LHCN-M2 (cell line): ENCODE data around the gene SLC13A1. TPM values are rescaled to one million over a fixed set of nuclear protein-coding genes. Genes with fewer than 3 reads are reported as not detected.

Source experiments
- DNase-seq: peaks from one replicate; pipeline ENCODE4 v3.0.0-alpha.2; 2012; ENCODE audit warnings: low read depth
- total RNA-seq: library from RNA; depleted of rRNA; stranded (reverse); fragments of >200 nt; gene quantifications from 2 replicates; pipeline ENCODE4 v1.2.3, GENCODE V29; 2014

SLC13A1 gene
- total RNA-seq, 1 experiment from 2014 or later, result not detected

GRCh38 chr7:123193235-123193634 is 6.5 kb downstream of the SLC13A1 start:
- DNase-seq, result no peak

GRCh38 chr7:123191132-123191531 is 8.6 kb downstream of the SLC13A1 start:
- peak; percentile 79 for DNase-seq

- peak; percentile 68 for DNase-seq
These were observed 9.5 kb downstream of the SLC13A1 start for GRCh38 chr7:123190109-123190831.

- DNase-seq, result no peak
These were observed 14.0 kb downstream of the SLC13A1 start for GRCh38 chr7:123185756-123186155.

- peak; percentile 62 for DNase-seq
These were observed 15.5 kb downstream of the SLC13A1 start for GRCh38 chr7:123184271-123184670.

GRCh38 chr7:123183431-123183830 is 16.3 kb downstream of the SLC13A1 start:
- DNase-seq, result no peak

- DNase-seq, result no peak
These were observed 22.3 kb downstream of the SLC13A1 start for GRCh38 chr7:123177442-123177841.

- no peak for DNase-seq
These were observed 29.2 kb downstream of the SLC13A1 start for GRCh38 chr7:123170333-123171246.

GRCh38 chr7:123169065-123169464 is 30.7 kb downstream of the SLC13A1 start:
- DNase-seq, result no peak

- no peak for DNase-seq
These were observed 42.2 kb downstream of the SLC13A1 start for GRCh38 chr7:123157606-123158005.

GRCh38 chr7:123155571-123155970 is 44.2 kb downstream of the SLC13A1 start:
- DNase-seq, result no peak

GRCh38 chr7:123154231-123154860 is 45.4 kb downstream of the SLC13A1 start:
- DNase-seq, result peak; percentile 87

- DNase-seq, result no peak
These were observed 48.3 kb downstream of the SLC13A1 start for GRCh38 chr7:123151443-123151842.

GRCh38 chr7:123148813-123149212 is 51.0 kb downstream of the SLC13A1 start:
- DNase-seq, result peak; percentile 13

- peak; percentile 45 for DNase-seq
These were observed 56.3 kb downstream of the SLC13A1 start for GRCh38 chr7:123143252-123144006.

- DNase-seq, result no peak
These were observed 59.2 kb downstream of the SLC13A1 start for GRCh38 chr7:123140561-123140960.

- no peak for DNase-seq
These were observed 63.8 kb downstream of the SLC13A1 start for GRCh38 chr7:123135960-123136359.

- DNase-seq, result no peak
These were observed 65.8 kb downstream of the SLC13A1 start for GRCh38 chr7:123133924-123134323.

GRCh38 chr7:123131961-123132360 is 67.8 kb downstream of the SLC13A1 start:
- DNase-seq, result no peak

GRCh38 chr7:123131556-123131955 is 68.2 kb downstream of the SLC13A1 start:
- no peak for DNase-seq

- DNase-seq, result no peak
These were observed 68.6 kb downstream of the SLC13A1 start for GRCh38 chr7:123131140-123131539.
